SK-N-SH treated with all-trans-retinoic acid at 6 μM for 48 hours (cell line): ENCODE measurements around the gene CALCOCO1.

Source experiments
- ATAC-seq: fragments of 200-7000 bp; cut with Tn5 transposase; 3 replicates; pipeline ENCODE4 v1.9.1; 2020; ENCODE audit warnings: mild to moderate bottlenecking, moderate library complexity
- ARNTL ChIP-seq: fragments of 450-650 bp; formaldehyde crosslinking; IDR thresholded peaks from 2 replicates; pipeline ENCODE4 v1.5.0; 2020; ENCODE audit warnings: low read depth, mild to moderate bottlenecking, moderate library complexity, borderline replicate concordance
- BACH2 ChIP-seq: fragments of 250-450 bp; sonication (Bioruptor Pico); IDR thresholded peaks from 2 replicates; pipeline ENCODE4 v1.9.0; 2021; ENCODE audit warnings: mild to moderate bottlenecking, borderline replicate concordance
- CSDC2 ChIP-seq: fragments of 250-450 bp; sonication (Bioruptor Pico); IDR thresholded peaks from 2 replicates; pipeline ENCODE4 v1.5.0; 2020; ENCODE audit warnings: mild to moderate bottlenecking, moderate library complexity
- ESRRG ChIP-seq: fragments of 250-450 bp; sonication (Bioruptor Pico); IDR thresholded peaks from 2 replicates; pipeline ENCODE4 v1.6.1; 2021; ENCODE audit warnings: mild to moderate bottlenecking
- GLIS3 ChIP-seq: fragments of 250-450 bp; sonication (Bioruptor Pico); IDR thresholded peaks from 2 replicates; pipeline ENCODE4 v1.5.0; 2020; ENCODE audit warnings: mild to moderate bottlenecking, moderate library complexity
- ISL1 ChIP-seq: fragments of 250-450 bp; sonication (Bioruptor Pico); IDR thresholded peaks from 2 replicates; pipeline ENCODE4 v2.1.2; 2022; ENCODE audit warnings: mild to moderate bottlenecking, moderate library complexity
- OSR1 ChIP-seq: fragments of 250-450 bp; sonication (Bioruptor Pico); IDR thresholded peaks from 2 replicates; pipeline ENCODE4 v1.8.0; 2022; ENCODE audit warnings: moderate library complexity, mild to moderate bottlenecking, inconsistent platforms
- POU6F1 ChIP-seq: fragments of 250-450 bp; sonication (Bioruptor Pico); IDR thresholded peaks from 2 replicates; pipeline ENCODE4 v1.8.0; 2021; ENCODE audit warnings: low read depth, mild to moderate bottlenecking, moderate library complexity, borderline replicate concordance
- PPARA ChIP-seq: fragments of 250-450 bp; sonication (Bioruptor Pico); IDR thresholded peaks from 2 replicates; pipeline ENCODE4 v1.5.0; 2020; ENCODE audit warnings: mild to moderate bottlenecking, borderline replicate concordance
- RARB ChIP-seq: fragments of 250-450 bp; sonication (Bioruptor Pico); IDR thresholded peaks from 2 replicates; pipeline ENCODE4 v1.8.0; 2021; ENCODE audit warnings: mild to moderate bottlenecking, moderate library complexity
- SNAI2 ChIP-seq: fragments of 250-450 bp; sonication (Bioruptor Pico); IDR thresholded peaks from 2 replicates; pipeline ENCODE4 v1.5.0; 2020; ENCODE audit warnings: mild to moderate bottlenecking, moderate library complexity
- TCF4 ChIP-seq: fragments of 250-450 bp; sonication (Bioruptor Pico); IDR thresholded peaks from 2 replicates; pipeline ENCODE4 v1.8.0; 2021; ENCODE audit warnings: mild to moderate bottlenecking, moderate library complexity, borderline replicate concordance
- TOX ChIP-seq: fragments of 250-450 bp; sonication (Bioruptor Pico); IDR thresholded peaks from 2 replicates; pipeline ENCODE4 v1.8.0; 2021; ENCODE audit warnings: mild to moderate bottlenecking, moderate library complexity, borderline replicate concordance
- ZC3H10 ChIP-seq: fragments of 250-450 bp; sonication (Bioruptor Pico); IDR thresholded peaks from 2 replicates; pipeline ENCODE4 v1.5.1; 2021; ENCODE audit warnings: mild to moderate bottlenecking, moderate library complexity
- ZFP3 ChIP-seq: fragments of 250-450 bp; sonication (Bioruptor Pico); IDR thresholded peaks from 2 replicates; pipeline ENCODE4 v1.5.0; 2020; ENCODE audit warnings: mild to moderate bottlenecking, moderate library complexity
- ZFP30 ChIP-seq: fragments of 450-650 bp; formaldehyde crosslinking; IDR thresholded peaks from 2 replicates; pipeline ENCODE4 v1.5.0; 2022; ENCODE audit warnings: mild to moderate bottlenecking, moderate library complexity
- ZNF565 ChIP-seq: fragments of 450-650 bp; formaldehyde crosslinking; conservative IDR thresholded peaks from 2 replicates; pipeline ENCODE4 v1.5.0; 2020; ENCODE audit warnings: low read depth, mild to moderate bottlenecking, moderate library complexity
- ZNF70 ChIP-seq: fragments of 450-650 bp; formaldehyde crosslinking; IDR thresholded peaks from 2 replicates; pipeline ENCODE4 v1.5.0; 2020; ENCODE audit warnings: mild to moderate bottlenecking, moderate library complexity
- ZNF8 ChIP-seq: fragments of 450-650 bp; formaldehyde crosslinking; IDR thresholded peaks from 2 replicates; pipeline ENCODE4 v1.5.0; 2020; ENCODE audit warnings: mild to moderate bottlenecking, moderate library complexity
- TF ChIP-seq, protein P1 (sequence below): fragments of 250-450 bp; sonication (Bioruptor Pico); IDR thresholded peaks from 2 replicates; pipeline ENCODE4 v1.5.1; 2021; ENCODE audit warnings: mild to moderate bottlenecking, moderate library complexity
- TF ChIP-seq, protein P2 (sequence below): fragments of 250-450 bp; sonication (Bioruptor Pico); IDR thresholded peaks from 2 replicates; pipeline ENCODE4 v1.8.0; 2020; ENCODE audit warnings: mild to moderate bottlenecking, moderate library complexity, borderline replicate concordance
- TF ChIP-seq, protein P3 (sequence below): fragments of 250-450 bp; sonication (Bioruptor Pico); IDR thresholded peaks from 2 replicates; pipeline ENCODE4 v1.5.0; 2020; ENCODE audit warnings: mild to moderate bottlenecking, moderate library complexity
- TF ChIP-seq, protein P4 (sequence below): fragments of 250-450 bp; sonication (Bioruptor Pico); IDR thresholded peaks from 2 replicates; pipeline ENCODE4 v1.5.1; 2020; ENCODE audit warnings: low read depth, mild to moderate bottlenecking, moderate library complexity

The CALCOCO1 gene

GRCh38 chr12:53758081-53758729 is 31.0 kb upstream of the CALCOCO1 start (continued):
- TF ChIP-seq, protein P1, sequence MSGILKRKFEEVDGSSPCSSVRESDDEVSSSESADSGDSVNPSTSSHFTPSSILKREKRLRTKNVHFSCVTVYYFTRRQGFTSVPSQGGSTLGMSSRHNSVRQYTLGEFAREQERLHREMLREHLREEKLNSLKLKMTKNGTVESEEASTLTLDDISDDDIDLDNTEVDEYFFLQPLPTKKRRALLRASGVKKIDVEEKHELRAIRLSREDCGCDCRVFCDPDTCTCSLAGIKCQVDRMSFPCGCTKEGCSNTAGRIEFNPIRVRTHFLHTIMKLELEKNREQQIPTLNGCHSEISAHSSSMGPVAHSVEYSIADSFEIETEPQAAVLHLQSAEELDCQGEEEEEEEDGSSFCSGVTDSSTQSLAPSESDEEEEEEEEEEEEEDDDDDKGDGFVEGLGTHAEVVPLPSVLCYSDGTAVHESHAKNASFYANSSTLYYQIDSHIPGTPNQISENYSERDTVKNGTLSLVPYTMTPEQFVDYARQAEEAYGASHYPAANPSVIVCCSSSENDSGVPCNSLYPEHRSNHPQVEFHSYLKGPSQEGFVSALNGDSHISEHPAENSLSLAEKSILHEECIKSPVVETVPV = no peak
- no peak for TF ChIP-seq TCF4 (CRISPR knock-in tag)

DNA sequence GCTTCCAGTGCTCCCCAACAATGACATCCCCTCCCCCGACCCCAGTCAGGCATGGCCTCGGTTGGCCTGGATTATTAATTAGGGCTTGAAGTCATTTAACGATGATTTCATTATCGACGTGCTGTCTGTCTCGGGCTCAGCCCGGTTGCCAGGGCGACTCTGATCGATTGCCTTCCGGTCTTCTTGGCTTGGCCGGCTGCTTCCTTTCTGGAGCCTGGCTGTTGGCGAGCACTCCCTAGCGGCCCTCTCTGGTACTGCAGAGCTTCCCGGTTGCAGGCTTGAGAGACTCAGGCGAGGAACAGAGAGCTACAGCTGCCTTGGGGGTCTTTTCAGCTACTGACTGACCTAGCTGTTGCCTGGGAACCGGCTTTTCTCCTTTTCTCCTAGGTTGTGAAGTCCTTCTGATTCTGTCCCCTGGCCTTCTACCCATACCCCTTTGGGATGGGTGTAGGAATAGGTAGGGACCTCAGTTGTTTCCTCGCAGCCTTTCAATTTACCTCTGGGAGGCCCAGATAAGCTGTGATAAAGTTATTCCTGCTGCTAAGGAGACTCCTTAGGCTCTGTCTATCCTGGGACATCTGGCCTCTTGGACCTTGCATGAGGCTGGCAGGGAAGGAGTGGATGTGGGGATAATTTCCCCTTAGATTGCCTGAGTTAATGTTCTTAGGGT is 30.0 kb upstream of the CALCOCO1 start:
- TF ChIP-seq OSR1 = no peak
- TF ChIP-seq, protein P2, sequence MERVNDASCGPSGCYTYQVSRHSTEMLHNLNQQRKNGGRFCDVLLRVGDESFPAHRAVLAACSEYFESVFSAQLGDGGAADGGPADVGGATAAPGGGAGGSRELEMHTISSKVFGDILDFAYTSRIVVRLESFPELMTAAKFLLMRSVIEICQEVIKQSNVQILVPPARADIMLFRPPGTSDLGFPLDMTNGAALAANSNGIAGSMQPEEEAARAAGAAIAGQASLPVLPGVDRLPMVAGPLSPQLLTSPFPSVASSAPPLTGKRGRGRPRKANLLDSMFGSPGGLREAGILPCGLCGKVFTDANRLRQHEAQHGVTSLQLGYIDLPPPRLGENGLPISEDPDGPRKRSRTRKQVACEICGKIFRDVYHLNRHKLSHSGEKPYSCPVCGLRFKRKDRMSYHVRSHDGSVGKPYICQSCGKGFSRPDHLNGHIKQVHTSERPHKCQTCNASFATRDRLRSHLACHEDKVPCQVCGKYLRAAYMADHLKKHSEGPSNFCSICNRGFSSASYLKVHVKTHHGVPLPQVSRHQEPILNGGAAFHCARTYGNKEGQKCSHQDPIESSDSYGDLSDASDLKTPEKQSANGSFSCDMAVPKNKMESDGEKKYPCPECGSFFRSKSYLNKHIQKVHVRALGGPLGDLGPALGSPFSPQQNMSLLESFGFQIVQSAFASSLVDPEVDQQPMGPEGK (CRISPR knock-in tag) = no peak
- no peak for TF ChIP-seq BACH2 (CRISPR knock-in tag)
- no peak for TF ChIP-seq RARB
- TF ChIP-seq TOX = no peak
- no peak for TF ChIP-seq ESRRG (CRISPR knock-in tag)
- no peak for TF ChIP-seq ZFP30
- TF ChIP-seq TCF4 (CRISPR knock-in tag) = no peak
- TF ChIP-seq POU6F1 (CRISPR knock-in tag) = no peak
- TF ChIP-seq ZNF565 (CRISPR knock-in tag) = no peak
- TF ChIP-seq ARNTL = no peak
- no peak for TF ChIP-seq CSDC2 (CRISPR knock-in tag)
- TF ChIP-seq PPARA = no peak
- TF ChIP-seq ISL1 (CRISPR knock-in tag) = no peak
- no peak for TF ChIP-seq GLIS3 (CRISPR knock-in tag)
- TF ChIP-seq ZC3H10 (CRISPR knock-in tag) = no peak
- TF ChIP-seq, protein P3, sequence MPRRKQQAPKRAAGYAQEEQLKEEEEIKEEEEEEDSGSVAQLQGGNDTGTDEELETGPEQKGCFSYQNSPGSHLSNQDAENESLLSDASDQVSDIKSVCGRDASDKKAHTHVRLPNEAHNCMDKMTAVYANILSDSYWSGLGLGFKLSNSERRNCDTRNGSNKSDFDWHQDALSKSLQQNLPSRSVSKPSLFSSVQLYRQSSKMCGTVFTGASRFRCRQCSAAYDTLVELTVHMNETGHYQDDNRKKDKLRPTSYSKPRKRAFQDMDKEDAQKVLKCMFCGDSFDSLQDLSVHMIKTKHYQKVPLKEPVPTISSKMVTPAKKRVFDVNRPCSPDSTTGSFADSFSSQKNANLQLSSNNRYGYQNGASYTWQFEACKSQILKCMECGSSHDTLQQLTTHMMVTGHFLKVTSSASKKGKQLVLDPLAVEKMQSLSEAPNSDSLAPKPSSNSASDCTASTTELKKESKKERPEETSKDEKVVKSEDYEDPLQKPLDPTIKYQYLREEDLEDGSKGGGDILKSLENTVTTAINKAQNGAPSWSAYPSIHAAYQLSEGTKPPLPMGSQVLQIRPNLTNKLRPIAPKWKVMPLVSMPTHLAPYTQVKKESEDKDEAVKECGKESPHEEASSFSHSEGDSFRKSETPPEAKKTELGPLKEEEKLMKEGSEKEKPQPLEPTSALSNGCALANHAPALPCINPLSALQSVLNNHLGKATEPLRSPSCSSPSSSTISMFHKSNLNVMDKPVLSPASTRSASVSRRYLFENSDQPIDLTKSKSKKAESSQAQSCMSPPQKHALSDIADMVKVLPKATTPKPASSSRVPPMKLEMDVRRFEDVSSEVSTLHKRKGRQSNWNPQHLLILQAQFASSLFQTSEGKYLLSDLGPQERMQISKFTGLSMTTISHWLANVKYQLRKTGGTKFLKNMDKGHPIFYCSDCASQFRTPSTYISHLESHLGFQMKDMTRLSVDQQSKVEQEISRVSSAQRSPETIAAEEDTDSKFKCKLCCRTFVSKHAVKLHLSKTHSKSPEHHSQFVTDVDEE (CRISPR knock-in tag) = no peak
- no peak for TF ChIP-seq ZNF8 (CRISPR knock-in tag)
- TF ChIP-seq ZFP3 (CRISPR knock-in tag) = no peak
- TF ChIP-seq ZNF70 = no peak
- ATAC-seq = peak; percentile 69

- ATAC-seq = no peak
- no peak for TF ChIP-seq ARNTL
- no peak for TF ChIP-seq ZNF8 (CRISPR knock-in tag)
- no peak for TF ChIP-seq ZNF565 (CRISPR knock-in tag)
- TF ChIP-seq RARB = no peak
- no peak for TF ChIP-seq CSDC2 (CRISPR knock-in tag)
- no peak for TF ChIP-seq ZFP30
- TF ChIP-seq, protein P4, sequence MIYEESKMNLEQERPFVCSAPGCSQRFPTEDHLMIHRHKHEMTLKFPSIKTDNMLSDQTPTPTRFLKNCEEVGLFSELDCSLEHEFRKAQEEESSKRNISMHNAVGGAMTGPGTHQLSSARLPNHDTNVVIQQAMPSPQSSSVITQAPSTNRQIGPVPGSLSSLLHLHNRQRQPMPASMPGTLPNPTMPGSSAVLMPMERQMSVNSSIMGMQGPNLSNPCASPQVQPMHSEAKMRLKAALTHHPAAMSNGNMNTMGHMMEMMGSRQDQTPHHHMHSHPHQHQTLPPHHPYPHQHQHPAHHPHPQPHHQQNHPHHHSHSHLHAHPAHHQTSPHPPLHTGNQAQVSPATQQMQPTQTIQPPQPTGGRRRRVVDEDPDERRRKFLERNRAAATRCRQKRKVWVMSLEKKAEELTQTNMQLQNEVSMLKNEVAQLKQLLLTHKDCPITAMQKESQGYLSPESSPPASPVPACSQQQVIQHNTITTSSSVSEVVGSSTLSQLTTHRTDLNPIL (CRISPR knock-in tag) = no peak
- TF ChIP-seq BACH2 (CRISPR knock-in tag) = no peak
- no peak for TF ChIP-seq OSR1
- TF ChIP-seq ZC3H10 (CRISPR knock-in tag) = no peak
- TF ChIP-seq SNAI2 (CRISPR knock-in tag) = no peak
- TF ChIP-seq, protein P1 = no peak
These were observed 29.2 kb upstream of the CALCOCO1 start for GRCh38 chr12:53756300-53757100.
